Measurements from ENCODE around the gene RAP1GAP. TPM values are rescaled to one million over a fixed set of nuclear protein-coding genes. Genes with fewer than 3 reads are reported as not detected.

The RAP1GAP gene
- total RNA-seq, 1 experiment from 2014 or later, result 13.4 TPM

- Histone ChIP-seq H3K27me3 (ENCODE audit: insufficient read depth, low read length) (no peaks in the 10 kb centered on the region), H3K9me3 (ENCODE audit: control insufficient read depth in 1 of 2, insufficient read depth in 1 of 2, low read depth in 1 of 2, low read length in 2 of 2) (no peaks in the 10 kb centered on the region), H4K20me1 (ENCODE audit: insufficient read depth) (no peaks in the 10 kb centered on the region), H3K9ac (ENCODE audit: low read length) (no peak overlapping the region), H3K79me2 (ENCODE audit: insufficient read depth, low read length) (no peaks in the 10 kb centered on the region), H3K4me1 (ENCODE audit: control insufficient read depth in 1 of 2, insufficient read depth in 2 of 2, low read length in 2 of 2) (peaks cover 8 to 31% of the 10 kb centered on the region in 2 experiments), H3K36me3 (ENCODE audit: control insufficient read depth in 1 of 2, insufficient read depth in 2 of 2, low read length in 2 of 2) (no peaks in the 10 kb centered on the region), H3K4me2 (ENCODE audit: low read length) (0 out of 2 replicates have a peak overlapping the region, but pooled peaks have one; percentile 13), H3K9me2 (ENCODE audit: insufficient read depth) (no peaks in the 10 kb centered on the region), H3K27ac (ENCODE audit: low read depth, low read length) (no peak overlapping the region), H3K4me3 (replicated peaks in 1 of 2; ENCODE audit: low read depth in 1 of 2, low read length in 2 of 2) (no peak overlapping the region), H2AFZ (ENCODE audit: low read depth, low read length, poor library complexity, severe bottlenecking) (no peak overlapping the region)
- POLR2A ChIA-PET, result interaction anchor here (1.0 kb wide), 1 partner anchor 376 kb away, joined by 3 read pairs; no protein-coding TSS in a partner anchor
- CTCF ChIA-PET, result interaction anchor here (1.2 kb wide), 1 partner anchor 11 kb away, joined by 8 read pairs; no protein-coding TSS in a partner anchor
- ATAC-seq (no peak; the same call in 1 of the 2 replicates), DNase-seq (ENCODE audit: low read depth, low spot score) (no peak)
- no TSS peak for BruUV-seq (replicated peaks)
- intact Hi-C loops (cut with micrococcal nuclease), result loop anchor here (1.0 kb wide), 1 partner anchor 11 kb away; no protein-coding TSS in a partner anchor
- RAD21 ChIA-PET (ENCODE audit: low non-redundant PET in 1 of 2, low total read pairs in 2 of 2, uncharacterized antibody in 2 of 2, unreplicated experiment in 2 of 2), result no interaction called here
- TF ChIP-seq SP1 (IDR thresholded peaks at IDR 0.05; ENCODE audit: low read depth), result no peak
- TF ChIP-seq, protein P1, sequence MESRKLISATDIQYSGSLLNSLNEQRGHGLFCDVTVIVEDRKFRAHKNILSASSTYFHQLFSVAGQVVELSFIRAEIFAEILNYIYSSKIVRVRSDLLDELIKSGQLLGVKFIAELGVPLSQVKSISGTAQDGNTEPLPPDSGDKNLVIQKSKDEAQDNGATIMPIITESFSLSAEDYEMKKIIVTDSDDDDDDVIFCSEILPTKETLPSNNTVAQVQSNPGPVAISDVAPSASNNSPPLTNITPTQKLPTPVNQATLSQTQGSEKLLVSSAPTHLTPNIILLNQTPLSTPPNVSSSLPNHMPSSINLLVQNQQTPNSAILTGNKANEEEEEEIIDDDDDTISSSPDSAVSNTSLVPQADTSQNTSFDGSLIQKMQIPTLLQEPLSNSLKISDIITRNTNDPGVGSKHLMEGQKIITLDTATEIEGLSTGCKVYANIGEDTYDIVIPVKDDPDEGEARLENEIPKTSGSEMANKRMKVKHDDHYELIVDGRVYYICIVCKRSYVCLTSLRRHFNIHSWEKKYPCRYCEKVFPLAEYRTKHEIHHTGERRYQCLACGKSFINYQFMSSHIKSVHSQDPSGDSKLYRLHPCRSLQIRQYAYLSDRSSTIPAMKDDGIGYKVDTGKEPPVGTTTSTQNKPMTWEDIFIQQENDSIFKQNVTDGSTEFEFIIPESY (IDR thresholded peaks at IDR 0.05; ENCODE audit: extremely low read depth, insufficient replicate concordance, low read length), result no peak
- no peak for TF ChIP-seq ZNF274 (IDR thresholded peaks at IDR 0.05; ENCODE audit: low read depth, low read length)
- no peak for TF ChIP-seq POLR2A (IDR thresholded peaks at IDR 0.05; ENCODE audit: borderline replicate concordance, extremely low read depth, insufficient read depth, insufficient read length)
- TF ChIP-seq TCF7L2 (IDR thresholded peaks at IDR 0.05; ENCODE audit: borderline replicate concordance, extremely low read depth, insufficient read depth, insufficient read length), result no peak
- no peak for TF ChIP-seq CBX3 (IDR thresholded peaks at IDR 0.05; ENCODE audit: low read depth)
- TF ChIP-seq CEBPB (IDR thresholded peaks at IDR 0.05; ENCODE audit: low read depth), result no peak
- no peak for TF ChIP-seq EGR1 (IDR thresholded peaks at IDR 0.05; ENCODE audit: low read depth)
- TF ChIP-seq POLR2AphosphoS5 (IDR thresholded peaks at IDR 0.05; ENCODE audit: low read depth, low read length), result no peak
- no peak for TF ChIP-seq RAD21 (IDR thresholded peaks at IDR 0.05; ENCODE audit: low read depth)
- TF ChIP-seq REST (IDR thresholded peaks at IDR 0.05; ENCODE audit: low read depth), result no peak
- TF ChIP-seq SRF (IDR thresholded peaks at IDR 0.05; ENCODE audit: low read depth), result no peak
Observed at GRCh38 chr1:21648352-21648730, 20.8 kb downstream of the RAP1GAP start.

Data from HCT116 (cell line).